ENCODE measurements around the gene AGTRAP.
A peak's percentile ranks its signal among the peaks of the same experiment; 100 is the strongest.

The AGTRAP gene

GRCh38 chr1:11790101-11790879, 54.4 kb downstream of the AGTRAP start:
- intact Hi-C loops (cut with DNase I), result no loop called here
- DNase-seq, result no peak

- intact Hi-C loops (cut with DNase I), result no loop called here
- peak in 40 of 42 donors; percentile 23 to 78 (median 54) for DNase-seq
Observed at GRCh38 chr1:11790880-11791715, 55.2 kb downstream of the AGTRAP start.

- intact Hi-C loops (cut with DNase I), result no loop called here
- peak in 25 of 42 donors; percentile 25 to 65 (median 44) for DNase-seq
Observed at GRCh38 chr1:11792106-11792505, 56.2 kb downstream of the AGTRAP start.

- DNase-seq, result peak in 1 of 42 donors; percentile 28
Observed at GRCh38 chr1:11793819-11794218, 57.9 kb downstream of the AGTRAP start.

GRCh38 chr1:11794446-11795237, 58.7 kb downstream of the AGTRAP start:
- intact Hi-C loops (cut with DNase I), result no loop called here
- DNase-seq, result no peak

More at GRCh38 chr1:11793819-11794218, 57.9 kb downstream of the AGTRAP start:
- intact Hi-C loops (cut with DNase I), result no loop called here

GRCh38 chr1:11795238-11795890, 59.4 kb downstream of the AGTRAP start:
- intact Hi-C loops (cut with DNase I), result no loop called here
- no peak for DNase-seq

GRCh38 chr1:11796036-11796828, 60.3 kb downstream of the AGTRAP start:
- no peak for DNase-seq
- intact Hi-C loops (cut with DNase I), result no loop called here

- intact Hi-C loops (cut with DNase I), result no loop called here
- DNase-seq, result peak in 1 of 42 donors; percentile 36
Observed at GRCh38 chr1:11797525-11798216, 61.7 kb downstream of the AGTRAP start.

GRCh38 chr1:11799099-11799498, 63.2 kb downstream of the AGTRAP start:
- peak in 1 of 42 donors; percentile 35 for DNase-seq
- intact Hi-C loops (cut with DNase I), result no loop called here

- DNase-seq, result peak in 1 of 42 donors; percentile 10
Observed at GRCh38 chr1:11799896-11800295, 64.0 kb downstream of the AGTRAP start.

GRCh38 chr1:11800391-11800755, 64.4 kb downstream of the AGTRAP start:
- intact Hi-C loops (cut with DNase I), result loop anchor here (5.0 to 10.0 kb wide), 3 partner anchors 63 to 1326 kb away; partner anchors contain the start of genes AGTRAP, DFFA, FBXO2 and FBXO44
- no peak for DNase-seq

More at GRCh38 chr1:11799896-11800295, 64.0 kb downstream of the AGTRAP start:
- intact Hi-C loops (cut with DNase I), result loop anchor here (5.0 to 10.0 kb wide), 3 partner anchors 63 to 1325 kb away; partner anchors contain the start of genes AGTRAP, DFFA, FBXO2 and FBXO44

All from head of caudate nucleus (tissue), 42 donors.